Measurements from ENCODE around the gene POU6F2. TPM values are rescaled to one million over a fixed set of nuclear protein-coding genes. Genes with fewer than 3 reads are reported as not detected.

The POU6F2 gene
- total RNA-seq, 1 donor from 2014 or later: 0.44 TPM

GRCh38 chr7:39045231-39045630 is 67.5 kb downstream of the POU6F2 start:
- DNase-seq: no peak
- H3K4me1 ChIP-seq: no peaks in the 10 kb centered on the region
- no peak overlapping the region for H3K27ac ChIP-seq (replicated peaks)
- H3K36me3 ChIP-seq: no peaks in the 10 kb centered on the region
- intact Hi-C loops (cut with micrococcal nuclease): no loop called here
- H3K9me3 ChIP-seq (replicated peaks): peaks cover 4% of the 10 kb centered on the region
- no peak for TF ChIP-seq CTCF (IDR thresholded peaks at IDR 0.05; ENCODE audit: borderline replicate concordance)
- no peak overlapping the region for H3K4me3 ChIP-seq
- H3K27me3 ChIP-seq (ENCODE audit: low read depth): no peaks in the 10 kb centered on the region

- H3K9me3 ChIP-seq (replicated peaks): peaks cover 13% of the 10 kb centered on the region
- H3K27ac ChIP-seq (replicated peaks): no peak overlapping the region
- H3K4me3 ChIP-seq: no peak overlapping the region
- no peaks in the 10 kb centered on the region for H3K27me3 ChIP-seq (ENCODE audit: low read depth)
- TF ChIP-seq CTCF (IDR thresholded peaks at IDR 0.05; ENCODE audit: borderline replicate concordance): no peak
- no peak for DNase-seq
- no peaks in the 10 kb centered on the region for H3K4me1 ChIP-seq
- H3K36me3 ChIP-seq: no peaks in the 10 kb centered on the region
- intact Hi-C loops (cut with micrococcal nuclease): no loop called here
These were observed 73.6 kb downstream of the POU6F2 start for GRCh38 chr7:39051279-39051678.

- H3K36me3 ChIP-seq: no peaks in the 10 kb centered on the region
- no peak overlapping the region for H3K27ac ChIP-seq (replicated peaks)
- peaks cover 17% of the 10 kb centered on the region for H3K9me3 ChIP-seq (replicated peaks)
These were observed 74.0 kb downstream of the POU6F2 start for GRCh38 chr7:39051707-39052106.

GRCh38 chr7:39054731-39055130 is 77.0 kb downstream of the POU6F2 start:
- Histone ChIP-seq H3K4me3 (no peak overlapping the region), H3K9me3 (replicated peaks) (peaks cover 19% of the 10 kb centered on the region), H3K27ac (replicated peaks) (no peak overlapping the region), H3K36me3 (no peaks in the 10 kb centered on the region), H3K27me3 (ENCODE audit: low read depth) (peaks cover 6% of the 10 kb centered on the region), H3K4me1 (no peaks in the 10 kb centered on the region)
- no peak for TF ChIP-seq CTCF (IDR thresholded peaks at IDR 0.05; ENCODE audit: borderline replicate concordance)
- intact Hi-C loops (cut with micrococcal nuclease): no loop called here
- DNase-seq: no peak

More at GRCh38 chr7:39051707-39052106, 74.0 kb downstream of the POU6F2 start:
- no peak for DNase-seq
- Histone ChIP-seq H3K27me3 (ENCODE audit: low read depth) (no peaks in the 10 kb centered on the region), H3K4me3 (no peak overlapping the region), H3K4me1 (no peaks in the 10 kb centered on the region)
- TF ChIP-seq CTCF (IDR thresholded peaks at IDR 0.05; ENCODE audit: borderline replicate concordance): no peak
- intact Hi-C loops (cut with micrococcal nuclease): no loop called here

GRCh38 chr7:39056153-39056552 is 78.4 kb downstream of the POU6F2 start:
- Histone ChIP-seq H3K36me3 (no peaks in the 10 kb centered on the region), H3K27ac (replicated peaks) (no peak overlapping the region), H3K4me1 (no peaks in the 10 kb centered on the region), H3K27me3 (ENCODE audit: low read depth) (peaks cover 6% of the 10 kb centered on the region), H3K4me3 (no peak overlapping the region), H3K9me3 (replicated peaks) (peaks cover 19% of the 10 kb centered on the region)
- no peak for DNase-seq
- no peak for TF ChIP-seq CTCF (IDR thresholded peaks at IDR 0.05; ENCODE audit: borderline replicate concordance)
- intact Hi-C loops (cut with micrococcal nuclease): no loop called here

- DNase-seq: no peak
- Histone ChIP-seq H3K4me1 (no peaks in the 10 kb centered on the region), H3K4me3 (no peak overlapping the region), H3K36me3 (no peaks in the 10 kb centered on the region), H3K27ac (replicated peaks) (no peak overlapping the region), H3K9me3 (replicated peaks) (no peaks in the 10 kb centered on the region), H3K27me3 (ENCODE audit: low read depth) (peaks cover 15% of the 10 kb centered on the region)
- intact Hi-C loops (cut with micrococcal nuclease): no loop called here
- no peak for TF ChIP-seq CTCF (IDR thresholded peaks at IDR 0.05; ENCODE audit: borderline replicate concordance)
These were observed 85.1 kb downstream of the POU6F2 start for GRCh38 chr7:39062811-39063210.
